Measurements from ENCODE around the gene SH3BGRL2. TPM values are rescaled to one million over a fixed set of nuclear protein-coding genes. Genes with fewer than 3 reads are reported as not detected.

SH3BGRL2 gene
- total RNA-seq, 2 donors from 2014 or later = 95.4 to 145 TPM

DNA sequence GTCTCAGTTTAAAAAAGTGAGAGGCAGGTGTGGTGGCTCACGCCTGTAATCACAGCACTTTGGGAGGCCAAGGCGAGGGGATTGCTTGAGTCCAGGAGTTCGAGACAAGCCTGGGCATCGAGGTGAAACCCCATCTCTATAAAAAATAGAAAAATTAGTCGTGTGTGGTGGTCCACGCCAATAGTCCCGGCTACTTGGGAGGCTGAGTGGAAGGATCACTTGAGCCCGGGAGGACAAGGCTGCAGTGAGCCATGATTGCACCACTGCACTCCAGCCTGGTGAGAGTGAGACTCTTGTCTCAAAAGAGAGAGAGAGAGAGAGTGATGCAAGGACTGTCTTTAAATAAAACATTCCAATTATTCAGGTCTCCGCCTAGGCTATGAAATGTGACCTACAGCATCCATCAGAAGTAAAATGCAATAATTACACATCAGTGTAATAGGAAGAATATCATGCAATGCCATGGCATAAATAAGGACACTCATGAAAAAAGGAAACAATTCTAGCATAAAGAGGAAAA lies 81.5 kb downstream of the SH3BGRL2 start:
- no peaks in the 10 kb centered on the region for H3K27me3 ChIP-seq
- DNase-seq = no peak
- intact Hi-C loops (cut with DNase I) = loop anchor here (5.0 to 10.0 kb wide), 2 partner anchors 145 to 308 kb away; no protein-coding TSS in a partner anchor
- no peak overlapping the region for H3K27ac ChIP-seq
- no peak overlapping the region for H3K4me3 ChIP-seq
- no peaks in the 10 kb centered on the region for H3K36me3 ChIP-seq
- H3K9me3 ChIP-seq = no peaks in the 10 kb centered on the region
- H3K9ac ChIP-seq (ENCODE audit: low read depth in 2 of 2, low read length in 2 of 2) = no peak overlapping the region
- H3K4me1 ChIP-seq = no peaks in the 10 kb centered on the region
- no peak for TF ChIP-seq CTCF (IDR thresholded peaks at IDR 0.05)

DNA sequence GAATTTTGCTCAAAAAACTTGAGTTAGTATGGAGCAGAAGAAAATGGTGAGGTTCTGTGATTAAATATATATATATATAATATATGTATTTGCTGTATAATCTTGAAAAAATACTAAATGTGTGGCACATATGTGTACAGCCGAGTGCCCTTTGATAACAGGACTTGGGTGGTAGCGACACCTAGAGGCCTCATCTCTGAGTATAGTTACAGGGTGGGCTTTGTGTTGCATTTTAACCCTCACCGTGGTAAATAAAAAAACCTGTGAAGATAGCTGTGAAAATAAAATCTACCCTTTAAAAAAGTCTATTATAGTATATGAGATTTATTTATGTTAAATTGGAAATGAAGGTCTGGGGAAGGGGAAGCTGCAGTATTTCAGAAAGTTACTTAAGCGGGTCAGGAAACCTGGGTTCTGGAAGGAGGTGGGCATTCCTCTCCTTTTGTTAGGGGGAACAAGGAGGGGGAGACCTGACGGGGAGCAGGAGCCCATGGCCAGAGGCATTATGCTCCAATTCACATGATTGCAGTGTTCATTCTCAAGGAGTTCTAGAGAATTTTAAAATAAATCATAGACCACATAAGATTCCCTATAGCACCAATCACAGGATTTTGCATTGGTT lies 82.7 kb downstream of the SH3BGRL2 start:
- DNase-seq = peak; percentile 65
- intact Hi-C loops (cut with DNase I) = loop anchor here (5.0 to 10.0 kb wide), 2 partner anchors 147 to 309 kb away; no protein-coding TSS in a partner anchor
- H3K27ac ChIP-seq = no peak overlapping the region

DNA sequence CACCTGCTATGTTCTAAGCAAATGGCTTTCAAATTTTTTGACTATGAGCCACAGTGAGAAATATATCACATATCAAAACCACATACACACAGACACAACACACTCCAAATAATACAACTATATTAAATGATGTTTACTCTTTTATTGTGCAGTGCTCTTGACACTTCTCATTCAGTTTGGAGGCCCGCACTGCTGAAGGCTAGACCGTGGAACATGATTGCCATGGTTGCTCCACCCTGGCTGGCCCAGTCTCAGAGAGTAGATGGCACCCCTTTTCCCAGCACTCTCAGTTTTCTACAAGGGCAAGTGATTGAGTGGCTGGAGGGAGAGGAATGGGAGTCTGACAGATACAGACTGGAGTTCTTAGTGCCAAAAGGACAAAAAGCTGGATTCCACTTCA lies 86.9 kb downstream of the SH3BGRL2 start:
- Histone ChIP-seq H3K27me3 (no peaks in the 10 kb centered on the region), H3K4me1 (no peaks in the 10 kb centered on the region), H3K27ac (no peak overlapping the region), H3K9ac (ENCODE audit: low read depth in 2 of 2, low read length in 2 of 2) (no peak overlapping the region), H3K36me3 (no peaks in the 10 kb centered on the region), H3K9me3 (no peaks in the 10 kb centered on the region), H3K4me3 (no peak overlapping the region)
- intact Hi-C loops (cut with DNase I) = loop anchor here (10.0 kb wide), 1 partner anchor 313 kb away; no protein-coding TSS in a partner anchor
- DNase-seq = no peak
- no peak for TF ChIP-seq CTCF (IDR thresholded peaks at IDR 0.05)

More for the DNA sequence above, 82.7 kb downstream of the SH3BGRL2 start:
- H3K4me1 ChIP-seq = no peaks in the 10 kb centered on the region
- H3K4me3 ChIP-seq = no peak overlapping the region
- no peaks in the 10 kb centered on the region for H3K27me3 ChIP-seq
- no peaks in the 10 kb centered on the region for H3K36me3 ChIP-seq
- no peak overlapping the region for H3K9ac ChIP-seq (ENCODE audit: low read depth in 2 of 2, low read length in 2 of 2)
- peak; percentile 47 for TF ChIP-seq CTCF (IDR thresholded peaks at IDR 0.05)
- H3K9me3 ChIP-seq = no peaks in the 10 kb centered on the region

- Histone ChIP-seq H3K4me3 (no peak overlapping the region), H3K4me1 (no peaks in the 10 kb centered on the region), H3K27me3 (no peaks in the 10 kb centered on the region), H3K36me3 (no peaks in the 10 kb centered on the region), H3K9me3 (no peaks in the 10 kb centered on the region), H3K9ac (ENCODE audit: low read depth in 2 of 2, low read length in 2 of 2) (no peak overlapping the region), H3K27ac (no peak overlapping the region)
- intact Hi-C loops (cut with DNase I) = loop anchor here (10.0 kb wide), 1 partner anchor 314 kb away; no protein-coding TSS in a partner anchor
- TF ChIP-seq CTCF (IDR thresholded peaks at IDR 0.05) = no peak
- DNase-seq = no peak
Measured at GRCh38 chr6:79718509-79719247, 87.5 kb downstream of the SH3BGRL2 start.

DNA sequence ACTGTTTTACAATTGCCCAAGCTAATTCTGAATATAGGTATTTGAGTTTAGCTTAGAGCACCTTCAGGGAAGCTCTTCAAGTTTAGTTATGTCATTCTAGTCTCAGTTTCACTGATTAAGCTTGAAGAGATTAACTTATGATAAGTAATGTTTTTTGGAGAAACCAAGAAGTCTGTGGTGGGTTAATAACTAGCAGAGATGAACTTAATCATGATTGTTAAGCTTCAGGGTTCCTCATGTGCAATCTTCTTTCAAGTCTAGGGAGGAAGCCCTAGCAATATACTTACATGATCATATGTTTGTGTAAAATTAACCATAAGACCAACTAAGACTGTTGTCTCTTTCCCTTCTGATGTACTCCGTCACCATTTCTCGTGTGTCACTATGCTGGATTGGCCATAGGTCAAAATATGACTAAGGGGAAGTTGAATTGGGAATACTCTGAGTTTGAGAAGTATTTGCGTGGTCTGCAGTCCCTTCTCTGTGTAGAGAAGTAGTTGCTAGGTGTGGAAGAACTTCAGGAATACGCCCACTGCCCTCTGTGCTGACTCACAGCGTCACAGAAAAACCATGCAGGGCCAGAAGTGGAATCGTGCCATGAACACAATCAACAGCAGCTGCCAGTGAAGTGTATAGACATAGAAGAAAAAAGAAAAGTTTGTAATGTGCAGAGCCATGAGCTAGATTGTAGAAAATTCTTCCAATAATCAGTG lies 88.3 kb downstream of the SH3BGRL2 start:
- Histone ChIP-seq H3K4me1 (no peaks in the 10 kb centered on the region), H3K9me3 (no peaks in the 10 kb centered on the region), H3K27ac (no peak overlapping the region), H3K4me3 (no peak overlapping the region), H3K9ac (ENCODE audit: low read depth in 2 of 2, low read length in 2 of 2) (no peak overlapping the region), H3K36me3 (no peaks in the 10 kb centered on the region), H3K27me3 (no peaks in the 10 kb centered on the region)
- DNase-seq = no peak
- no peak for TF ChIP-seq CTCF (IDR thresholded peaks at IDR 0.05)
- intact Hi-C loops (cut with DNase I) = loop anchor here (10.0 kb wide), 1 partner anchor 315 kb away; no protein-coding TSS in a partner anchor

All from colonic mucosa (tissue), 4 donors.